RWPE1 (cell line): ENCODE data around the gene SYDE1.

Experiments
- CTCF ChIA-PET: fragments of 350-600 bp; sonication (Branson Sonifier 250); formaldehyde crosslinking; extraction: SDS; loops from one replicate; lab custom pipeline; 2021; lab: Yijun Ruan, JAX
- POLR2A ChIA-PET: fragments of 400-600 bp; formaldehyde crosslinking; extraction: SDS; loops from one replicate; lab custom pipeline; 2020; ENCODE audit warnings: antibody characterized with exemption; ENCODE audit not compliant: low non-redundant PET; lab: Yijun Ruan, JAX
- DNase-seq: peaks from one replicate; pipeline ENCODE4 v3.0.0; 2012; ENCODE audit warnings: low spot score
- H3K27ac ChIP-seq: fragments of 450-650 bp; 2 replicates; pipeline ENCODE4 v1.5.1; 2017
- TF ChIP-seq, protein P1 (sequence below): fragments of 450-650 bp; conservative IDR thresholded peaks from 2 replicates; pipeline ENCODE4 v1.5.1; 2017; ENCODE audit warnings: low read depth, mild to moderate bottlenecking

The SYDE1 gene

DNA sequence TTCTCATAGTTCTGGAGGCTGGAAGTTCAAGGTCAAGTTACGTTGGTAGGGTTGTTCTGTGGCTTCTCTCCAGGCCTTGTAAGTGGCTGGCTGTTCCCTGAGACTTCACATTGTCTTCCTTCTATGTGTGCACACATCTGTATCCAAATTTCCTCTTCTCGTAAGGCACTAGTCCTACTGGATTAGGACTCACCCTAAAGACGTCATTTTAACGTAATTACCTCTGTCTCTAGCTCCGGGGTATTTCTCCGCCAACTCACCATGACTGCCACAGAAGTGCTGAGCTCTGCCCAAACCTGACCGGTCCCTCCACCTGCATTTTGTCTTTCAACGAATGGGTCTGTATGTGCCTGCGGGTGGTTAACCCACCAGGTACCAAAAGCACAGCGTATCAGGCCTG, 8.7 kb upstream of the SYDE1 start:
- ChIA-PET CTCF (interaction anchor here (0.6 kb wide), 1 partner anchor 174 kb away, joined by 4 read pairs; no protein-coding TSS in a partner anchor), POLR2A (no interaction called here)
- DNase-seq: no peak
- H3K27ac ChIP-seq: no peak overlapping the region
- TF ChIP-seq, protein P1, sequence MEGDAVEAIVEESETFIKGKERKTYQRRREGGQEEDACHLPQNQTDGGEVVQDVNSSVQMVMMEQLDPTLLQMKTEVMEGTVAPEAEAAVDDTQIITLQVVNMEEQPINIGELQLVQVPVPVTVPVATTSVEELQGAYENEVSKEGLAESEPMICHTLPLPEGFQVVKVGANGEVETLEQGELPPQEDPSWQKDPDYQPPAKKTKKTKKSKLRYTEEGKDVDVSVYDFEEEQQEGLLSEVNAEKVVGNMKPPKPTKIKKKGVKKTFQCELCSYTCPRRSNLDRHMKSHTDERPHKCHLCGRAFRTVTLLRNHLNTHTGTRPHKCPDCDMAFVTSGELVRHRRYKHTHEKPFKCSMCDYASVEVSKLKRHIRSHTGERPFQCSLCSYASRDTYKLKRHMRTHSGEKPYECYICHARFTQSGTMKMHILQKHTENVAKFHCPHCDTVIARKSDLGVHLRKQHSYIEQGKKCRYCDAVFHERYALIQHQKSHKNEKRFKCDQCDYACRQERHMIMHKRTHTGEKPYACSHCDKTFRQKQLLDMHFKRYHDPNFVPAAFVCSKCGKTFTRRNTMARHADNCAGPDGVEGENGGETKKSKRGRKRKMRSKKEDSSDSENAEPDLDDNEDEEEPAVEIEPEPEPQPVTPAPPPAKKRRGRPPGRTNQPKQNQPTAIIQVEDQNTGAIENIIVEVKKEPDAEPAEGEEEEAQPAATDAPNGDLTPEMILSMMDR: no peak

DNA sequence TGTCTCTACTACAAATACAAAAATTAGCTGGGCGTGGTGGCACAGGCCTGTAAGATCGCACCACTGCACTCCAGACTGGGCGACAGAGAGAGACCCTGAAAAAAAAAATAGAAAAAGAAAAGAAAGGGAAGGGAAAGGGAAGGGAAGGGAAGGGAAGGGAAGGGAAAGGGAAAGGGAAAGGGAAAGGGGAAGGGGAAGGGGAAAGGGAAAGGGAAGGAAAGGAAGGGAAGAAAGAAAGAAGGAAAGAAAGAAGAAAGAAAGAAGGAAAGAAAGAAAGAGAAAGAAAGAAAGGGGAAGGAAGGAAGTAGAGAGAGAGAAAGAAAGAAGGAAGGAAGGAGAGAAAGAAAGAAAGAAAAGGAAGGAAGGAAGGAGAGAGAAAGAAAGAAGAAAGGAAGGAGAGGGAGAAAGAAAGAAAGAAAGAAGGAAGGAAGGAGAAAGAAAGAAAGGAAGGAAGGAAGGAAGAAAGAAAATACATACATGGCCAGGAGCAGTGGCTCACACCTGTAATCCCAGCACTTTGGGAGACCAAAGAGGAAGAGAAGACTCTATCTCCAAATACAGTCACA, 8.1 kb upstream of the SYDE1 start:
- ChIA-PET POLR2A (no interaction called here), CTCF (no interaction called here)
- no peak overlapping the region for H3K27ac ChIP-seq
- TF ChIP-seq, protein P1: no peak
- DNase-seq: no peak

- CTCF ChIA-PET: interaction anchor here (0.5 to 2.0 kb wide), 7 partner anchors 10 to 320 kb away, joined by 3 to 7 read pairs (median 3); no protein-coding TSS in a partner anchor
These were observed 5.6 kb upstream of the SYDE1 start for GRCh38 chr19:15101479-15102082.

GRCh38 chr19:15104003-15104402, 3.2 kb upstream of the SYDE1 start:
- no peak overlapping the region for H3K27ac ChIP-seq
- TF ChIP-seq, protein P1: no peak
- ChIA-PET CTCF (no interaction called here), POLR2A (no interaction called here)
- no peak for DNase-seq

More at GRCh38 chr19:15101479-15102082, 5.6 kb upstream of the SYDE1 start:
- DNase-seq: no peak
- no peak overlapping the region for H3K27ac ChIP-seq
- TF ChIP-seq, protein P1: peak; percentile 74
- POLR2A ChIA-PET: no interaction called here

GRCh38 chr19:15104411-15104810, 2.8 kb upstream of the SYDE1 start:
- no peak for DNase-seq
- ChIA-PET CTCF (no interaction called here), POLR2A (no interaction called here)
- no peak overlapping the region for H3K27ac ChIP-seq
- TF ChIP-seq, protein P1: no peak

DNA sequence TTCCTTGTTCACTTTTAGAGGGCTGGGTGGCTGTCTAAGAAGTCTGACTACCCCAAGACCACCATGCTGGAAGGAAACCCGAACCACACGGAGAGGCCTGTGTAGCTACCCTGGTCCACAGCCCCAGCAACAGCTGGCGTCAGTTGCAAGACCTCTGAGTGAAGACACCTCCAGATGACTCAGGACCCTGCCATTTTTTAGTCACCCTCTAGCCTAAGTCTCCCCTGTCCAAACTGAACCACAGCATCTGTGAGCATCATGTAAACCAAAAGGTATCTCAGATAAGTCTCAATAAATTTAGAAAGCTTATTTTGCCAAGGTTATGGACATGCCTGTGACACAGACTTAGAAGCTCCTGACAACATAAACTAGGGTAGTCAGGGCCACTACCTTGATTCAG, 2.2 kb upstream of the SYDE1 start:
- POLR2A ChIA-PET: no interaction called here
- TF ChIP-seq, protein P1: no peak
- H3K27ac ChIP-seq: no peak overlapping the region
- no peak for DNase-seq
- CTCF ChIA-PET: no interaction called here
